Mesenchymal stem cell (in vitro differentiated cells and primary cell): ENCODE measurements around the gene BTBD10.

Experiments
- DNase-seq: peaks from one replicate; pipeline ENCODE4 v3.0.0-alpha.2; 2013
- H2AFZ ChIP-seq: one replicate; pipeline ENCODE4 v1.6.1; 2013; ENCODE audit warnings: low read depth, mild to moderate bottlenecking, control low read depth, inconsistent platforms, low read length, moderate library complexity
- H2AK5ac ChIP-seq: 2 replicates; pipeline ENCODE4 v1.6.1; 2013; ENCODE audit warnings: low read length, moderate library complexity, mild to moderate bottlenecking, inconsistent platforms; ENCODE audit not compliant: severe bottlenecking
- H2BK120ac ChIP-seq: one replicate; pipeline ENCODE4 v1.6.1; 2013; ENCODE audit warnings: low read depth, mild to moderate bottlenecking, inconsistent platforms, low read length, moderate library complexity
- H2BK12ac ChIP-seq, 2 experiments: one replicate each; pipeline ENCODE4 v1.6.1; 2013; ENCODE audit warnings: inconsistent platforms in 2 of 2, low read length in 2 of 2, mild to moderate bottlenecking in 2 of 2, moderate library complexity in 2 of 2, control low read depth in 1 of 2
- H2BK15ac ChIP-seq: one replicate; pipeline ENCODE4 v1.6.1; 2013; ENCODE audit warnings: mild to moderate bottlenecking, low read depth, inconsistent platforms; ENCODE audit not compliant: poor library complexity, severe bottlenecking
- H2BK5ac ChIP-seq: 2 replicates; pipeline ENCODE4 v1.6.1; 2013; ENCODE audit warnings: low read depth, mild to moderate bottlenecking, low read length, control low read depth, inconsistent platforms; ENCODE audit not compliant: poor library complexity, severe bottlenecking
- H3K14ac ChIP-seq, 2 experiments: one replicate each; pipeline ENCODE4 v1.6.1; 2013; ENCODE audit warnings: inconsistent platforms in 2 of 2, low read length in 2 of 2, control low read depth in 1 of 2, mild to moderate bottlenecking in 1 of 2, moderate library complexity in 1 of 2
- H3K18ac ChIP-seq, 2 experiments: one replicate each; pipeline ENCODE4 v1.6.1; 2013; ENCODE audit warnings: inconsistent platforms in 2 of 2, low read length in 2 of 2, control low read depth in 1 of 2, low read depth in 1 of 2, mild to moderate bottlenecking in 1 of 2
- H3K23ac ChIP-seq, 2 experiments: one replicate each; pipeline ENCODE4 v1.6.1; 2013; ENCODE audit warnings: inconsistent platforms in 2 of 2, low read length in 2 of 2, mild to moderate bottlenecking in 2 of 2, moderate library complexity in 2 of 2, control low read depth in 1 of 2
- H3K27ac ChIP-seq: 2 replicates; pipeline ENCODE4 v1.5.1; 2013; ENCODE audit warnings: mild to moderate bottlenecking, moderate library complexity, low read length, control low read depth, inconsistent platforms; ENCODE audit not compliant: poor library complexity, severe bottlenecking
- H3K27me3 ChIP-seq, 2 experiments: 2 replicates each; pipeline versions ENCODE4 v1.6.1 to v1.7.0; 2013; ENCODE audit warnings: low read length in 2 of 2, mild to moderate bottlenecking in 2 of 2, moderate library complexity in 2 of 2, control low read depth in 1 of 2, inconsistent platforms in 1 of 2; ENCODE audit not compliant: control insufficient read depth in 1 of 2, insufficient read depth in 1 of 2
- H3K36me3 ChIP-seq, 2 experiments: 2 replicates each; pipeline versions ENCODE4 v1.6.1 to v1.7.0; 2013; ENCODE audit warnings: low read length in 2 of 2, control low read depth in 1 of 2, inconsistent platforms in 1 of 2, low read depth in 1 of 2, mild to moderate bottlenecking in 1 of 2; ENCODE audit not compliant: insufficient read depth in 2 of 2, control insufficient read depth in 1 of 2
- H3K4ac ChIP-seq, 2 experiments: one replicate each; pipeline ENCODE4 v1.6.1; 2013; ENCODE audit warnings: inconsistent platforms in 2 of 2, low read length in 2 of 2, mild to moderate bottlenecking in 2 of 2, moderate library complexity in 2 of 2, control low read depth in 1 of 2, low read depth in 1 of 2
- H3K4me1 ChIP-seq: 2 replicates; pipeline ENCODE4 v1.6.1; 2013; ENCODE audit warnings: low read depth, low read length, control low read depth; ENCODE audit not compliant: control insufficient read depth, insufficient read depth
- H3K4me2 ChIP-seq: 2 replicates; pipeline ENCODE4 v1.6.1; 2013; ENCODE audit warnings: low read length, mild to moderate bottlenecking, inconsistent platforms; ENCODE audit not compliant: poor library complexity, severe bottlenecking
- H3K4me3 ChIP-seq, 2 experiments: 2 replicates each; pipeline versions ENCODE4 v1.5.1 to v1.7.0; 2013; ENCODE audit warnings: low read length in 2 of 2, mild to moderate bottlenecking in 2 of 2, control low read depth in 1 of 2, low read depth in 1 of 2; ENCODE audit not compliant: insufficient read depth in 1 of 2
- H3K79me1 ChIP-seq: replicated peaks from 2 replicates; pipeline ENCODE4 v1.6.1; 2013; ENCODE audit warnings: mild to moderate bottlenecking, control low read depth, low read length, inconsistent platforms; ENCODE audit not compliant: poor library complexity, severe bottlenecking
- H3K9ac ChIP-seq: 2 replicates; pipeline ENCODE4 v1.7.0; 2013; ENCODE audit warnings: mild to moderate bottlenecking, low read length, moderate library complexity
- H3K9me3 ChIP-seq: 2 replicates; pipeline ENCODE4 v1.7.0; 2013; ENCODE audit warnings: mild to moderate bottlenecking, low read length; ENCODE audit not compliant: control insufficient read depth
- H4K8ac ChIP-seq: one replicate; pipeline ENCODE4 v1.6.1; 2013; ENCODE audit warnings: inconsistent platforms, mild to moderate bottlenecking, low read length, moderate library complexity
- H4K91ac ChIP-seq: one replicate; pipeline ENCODE4 v1.6.1; 2013; ENCODE audit warnings: mild to moderate bottlenecking, low read length, inconsistent platforms
- WGBS: methylation state at CpG from one replicate; pipeline ENCODE4 v1.1.7; 2013; ENCODE audit warnings: mixed read lengths; 5-methylcytosine and 5-hydroxymethylcytosine counted together

Gene BTBD10

DNA sequence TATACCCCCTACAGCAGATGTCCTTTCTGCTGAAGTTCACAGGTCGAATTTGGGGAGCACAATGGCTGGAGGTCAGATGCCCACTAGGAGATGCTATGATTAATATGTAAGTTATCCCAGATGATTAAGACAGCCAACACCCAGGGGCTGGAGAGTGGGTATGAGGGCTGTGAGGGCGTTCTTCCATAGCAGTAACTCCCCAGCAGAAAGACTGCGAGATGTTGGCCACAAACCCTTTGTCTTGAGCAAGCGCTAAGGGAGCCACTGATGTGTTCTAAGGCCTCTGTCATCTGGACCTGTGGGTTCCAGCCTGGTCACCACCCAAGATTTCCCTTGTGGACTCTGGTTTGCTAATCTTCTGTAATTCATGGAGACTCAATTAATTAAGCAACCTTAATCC is 107.8 kb downstream of the BTBD10 start:
- Histone ChIP-seq H3K79me1 (peaks cover 2% of the 10 kb centered on the region), H3K18ac (no peak overlapping the region), H3K4me2 (no peak overlapping the region), H2AK5ac (no peak overlapping the region), H4K91ac (no peak overlapping the region), H3K27ac (no peak overlapping the region), H4K8ac (no peak overlapping the region), H2AFZ (no peak overlapping the region), H3K9me3 (no peaks in the 10 kb centered on the region), H3K27me3 (no peaks in the 10 kb centered on the region), H2BK120ac (no peak overlapping the region), H3K4me3 (no peak overlapping the region), H3K9ac (no peak overlapping the region), H3K4ac (no peak overlapping the region), H2BK5ac (no peak overlapping the region), H2BK12ac (no peak overlapping the region), H3K4me1 (no peaks in the 10 kb centered on the region), H3K23ac (no peak overlapping the region), H3K36me3 (peaks cover 12 to 48% of the 10 kb centered on the region in 2 experiments), H2BK15ac (no peak overlapping the region), H3K14ac (no peak overlapping the region)
- DNase-seq = no peak
- 96% methylated on average over 4 of the region's 4 CpGs for WGBS

DNA sequence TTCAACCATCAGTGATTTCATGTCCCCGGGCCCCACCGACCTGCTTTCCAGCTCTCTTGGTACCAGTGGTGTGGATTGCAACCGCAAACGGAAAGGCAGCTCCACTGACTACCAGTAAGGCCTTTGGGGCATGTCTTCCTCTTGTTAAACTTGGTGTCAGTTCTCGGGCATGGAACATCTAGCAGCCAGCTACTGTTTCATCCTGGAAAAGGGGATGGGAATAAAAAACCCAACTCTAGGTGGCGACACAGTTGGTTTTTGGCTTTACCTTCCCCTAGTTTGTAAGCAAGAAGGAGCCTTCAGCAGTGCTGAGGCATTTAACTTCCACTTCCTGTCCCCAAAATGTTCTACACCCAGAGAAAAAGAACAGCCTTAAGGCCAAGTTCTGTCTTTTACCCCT is 108.7 kb downstream of the BTBD10 start:
- no peak overlapping the region for H2BK120ac ChIP-seq
- H3K23ac ChIP-seq = no peak overlapping the region
- no peak overlapping the region for H3K27ac ChIP-seq
- H3K4me2 ChIP-seq = no peak overlapping the region
- H3K14ac ChIP-seq = no peak overlapping the region
- WGBS = 79% methylated on average over 6 of the region's 6 CpGs
- no peak overlapping the region for H4K91ac ChIP-seq
- no peak overlapping the region for H2AK5ac ChIP-seq
- H3K9me3 ChIP-seq = no peaks in the 10 kb centered on the region
- peaks cover 2% of the 10 kb centered on the region for H3K79me1 ChIP-seq
- H2AFZ ChIP-seq = no peak overlapping the region
- H2BK5ac ChIP-seq = no peak overlapping the region
- H3K4me3 ChIP-seq = no peak overlapping the region
- H2BK12ac ChIP-seq = no peak overlapping the region
- no peaks in the 10 kb centered on the region for H3K4me1 ChIP-seq
- H3K18ac ChIP-seq = no peak overlapping the region
- H3K9ac ChIP-seq = no peak overlapping the region
- H3K36me3 ChIP-seq = peaks cover 12 to 48% of the 10 kb centered on the region in 2 experiments
- no peaks in the 10 kb centered on the region for H3K27me3 ChIP-seq
- DNase-seq = no peak
- no peak overlapping the region for H3K4ac ChIP-seq
- no peak overlapping the region for H2BK15ac ChIP-seq
- H4K8ac ChIP-seq = no peak overlapping the region

DNA sequence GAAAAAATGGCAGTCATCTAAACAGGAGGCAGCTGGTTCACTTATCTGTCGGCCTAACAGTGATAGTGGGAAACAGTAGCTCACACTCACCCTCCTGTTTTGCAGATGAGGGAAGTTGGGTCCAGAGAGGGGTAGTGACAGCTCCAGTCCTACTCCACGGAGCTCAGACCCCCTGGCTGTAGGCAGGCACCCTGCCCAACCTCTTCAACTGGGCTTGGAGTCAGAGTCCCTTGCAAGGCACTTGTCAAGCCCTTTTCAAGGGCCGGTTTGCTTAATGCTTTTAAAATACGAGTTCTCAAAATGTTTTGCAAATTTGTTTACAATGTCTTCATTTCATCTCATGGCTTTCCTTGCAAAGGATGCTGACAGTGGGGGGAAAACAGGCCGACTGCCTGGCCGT is 110.3 kb downstream of the BTBD10 start:
- H3K36me3 ChIP-seq = peaks cover 10 to 41% of the 10 kb centered on the region in 2 experiments
- no peaks in the 10 kb centered on the region for H3K27me3 ChIP-seq
- no peak overlapping the region for H3K27ac ChIP-seq
- no peak overlapping the region for H3K4ac ChIP-seq
- no peak overlapping the region for H2BK12ac ChIP-seq
- H2BK15ac ChIP-seq = no peak overlapping the region
- H4K8ac ChIP-seq = no peak overlapping the region
- peaks cover 11% of the 10 kb centered on the region for H3K79me1 ChIP-seq
- no peak overlapping the region for H3K14ac ChIP-seq
- no peak overlapping the region for H3K9ac ChIP-seq
- H3K4me1 ChIP-seq = no peaks in the 10 kb centered on the region
- H2BK5ac ChIP-seq = no peak overlapping the region
- no peak for DNase-seq
- no peak overlapping the region for H3K18ac ChIP-seq
- no peak overlapping the region for H3K4me3 ChIP-seq
- H3K23ac ChIP-seq = no peak overlapping the region
- no peak overlapping the region for H4K91ac ChIP-seq
- no peak overlapping the region for H2AK5ac ChIP-seq
- no peaks in the 10 kb centered on the region for H3K9me3 ChIP-seq
- 90% methylated on average over 6 of the region's 6 CpGs for WGBS
- H2AFZ ChIP-seq = no peak overlapping the region
- H3K4me2 ChIP-seq = no peak overlapping the region
- no peak overlapping the region for H2BK120ac ChIP-seq

DNA sequence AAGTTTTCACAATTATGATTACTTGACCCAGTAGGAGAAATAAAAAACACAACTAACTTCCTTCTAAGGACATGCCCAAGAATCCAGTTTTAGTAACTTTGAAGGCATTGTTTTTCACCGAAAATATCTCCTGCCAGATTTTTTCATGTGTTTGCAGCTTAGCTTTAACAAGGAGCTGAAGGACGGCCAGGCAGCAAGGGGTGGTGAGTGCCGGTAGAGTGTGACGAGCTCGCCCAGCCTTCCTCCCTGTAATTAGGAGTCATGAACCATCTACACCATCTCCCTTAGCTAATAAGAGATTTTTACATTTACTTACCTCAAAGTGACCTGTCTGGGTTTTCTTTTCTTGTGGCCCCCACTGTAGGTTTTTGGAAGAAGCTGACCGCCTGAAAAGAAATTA is 113.4 kb downstream of the BTBD10 start:
- Histone ChIP-seq H3K9ac (no peak overlapping the region), H2BK15ac (no peak overlapping the region), H3K4ac (no peak overlapping the region), H2BK12ac (no peak overlapping the region), H2AFZ (no peak overlapping the region), H3K4me1 (no peaks in the 10 kb centered on the region), H2BK5ac (no peak overlapping the region), H3K18ac (no peak overlapping the region), H3K14ac (no peak overlapping the region), H3K9me3 (no peaks in the 10 kb centered on the region), H4K8ac (no peak overlapping the region), H3K79me1 (peaks cover 20% of the 10 kb centered on the region), H2BK120ac (no peak overlapping the region), H4K91ac (no peak overlapping the region), H3K36me3 (peaks cover 0 to 13% of the 10 kb centered on the region in 2 experiments), H3K27me3 (no peaks in the 10 kb centered on the region), H3K4me2 (no peak overlapping the region), H3K23ac (no peak overlapping the region), H3K4me3 (no peak overlapping the region), H2AK5ac (no peak overlapping the region), H3K27ac (no peak overlapping the region)
- 83% methylated on average over 6 of the region's 6 CpGs for WGBS
- DNase-seq = no peak
